Sciatic nerve (tissue), 2 donors: ENCODE data around the gene SLMAP. TPM values are rescaled to one million over a fixed set of nuclear protein-coding genes. Genes with fewer than 3 reads are reported as not detected.
"Not testable (repeated sequence)": the region's sequence is repeated elsewhere in the genome, so short reads cannot be mapped to it uniquely, and the experiment has no call there.

Experiments used
- ATAC-seq: fragments of 200-7000 bp; cut with Tn5 transposase; one replicate; pipeline ENCODE4 v1.9.1; 2020; ENCODE audit warnings: mild to moderate bottlenecking, moderate library complexity
- DNase-seq: peaks from one replicate; pipeline ENCODE4 v3.0.0-alpha.2; 2020; ENCODE audit warnings: low spot score
- intact Hi-C: fragments of 100-400 bp; cut with DNase I; formaldehyde crosslinking; loops from one replicate; pipeline ENCODE4 v1.14.2; 2022
- total RNA-seq: library from RNA; stranded (reverse); fragmentation: NEBNext Ultra II Directional; extraction: Animal tissue kit (Norgen Biotek cat#: 25700); gene quantifications from one replicate; pipeline ENCODE4 v1.2.1, GENCODE V29; 2021
- donor health status: DM: no; HTN: no; CAD: no.
- donor health status: DM: no; HTN: no; CAD: no.

SLMAP gene
- total RNA-seq, 1 donor from 2014 or later: 111 TPM

- intact Hi-C loops: no loop called here
- ATAC-seq (no peak), DNase-seq (no peak)
These were observed 31.9 kb downstream of the SLMAP start for GRCh38 chr3:57787867-57788623.

- intact Hi-C loops: no loop called here
- no peak for DNase-seq
- no peak for ATAC-seq
These were observed 32.5 kb downstream of the SLMAP start for GRCh38 chr3:57788624-57789018.

- no peak for ATAC-seq
- intact Hi-C loops: no loop called here
These were observed 35.1 kb downstream of the SLMAP start for GRCh38 chr3:57791245-57791644.

GRCh38 chr3:57792198-57792597 lies 36.1 kb downstream of the SLMAP start:
- ATAC-seq: no peak
- DNase-seq: no peak
- intact Hi-C loops: no loop called here

More at GRCh38 chr3:57791245-57791644, 35.1 kb downstream of the SLMAP start:
- no peak for DNase-seq

- intact Hi-C loops: no loop called here
- no peak for DNase-seq
These were observed 37.7 kb downstream of the SLMAP start for GRCh38 chr3:57793737-57794187.

GRCh38 chr3:57794501-57794900 lies 38.4 kb downstream of the SLMAP start:
- DNase-seq: no peak
- ATAC-seq: no peak
- intact Hi-C loops: no loop called here

More at GRCh38 chr3:57793737-57794187, 37.7 kb downstream of the SLMAP start:
- ATAC-seq: no peak

- ATAC-seq (no peak), DNase-seq (no peak)
- intact Hi-C loops: no loop called here
These were observed 38.8 kb downstream of the SLMAP start for GRCh38 chr3:57794951-57795350.

GRCh38 chr3:57796261-57796660 lies 40.2 kb downstream of the SLMAP start:
- intact Hi-C loops: no loop called here
- no peak for ATAC-seq
- DNase-seq: no peak

GRCh38 chr3:57797701-57798487 lies 41.8 kb downstream of the SLMAP start:
- ATAC-seq (no peak), DNase-seq (no peak)
- intact Hi-C loops: no loop called here

- intact Hi-C loops: no loop called here
- ATAC-seq (peak; percentile 85), DNase-seq (no peak)
These were observed 47.6 kb downstream of the SLMAP start for GRCh38 chr3:57803647-57804081.

GRCh38 chr3:57805266-57805665 lies 49.2 kb downstream of the SLMAP start:
- no peak for ATAC-seq
- intact Hi-C loops: no loop called here
- DNase-seq: no peak

- DNase-seq (no peak), ATAC-seq (no peak)
- intact Hi-C loops: no loop called here
These were observed 49.6 kb downstream of the SLMAP start for GRCh38 chr3:57805674-57806073.

- intact Hi-C loops, ATAC-seq, DNase-seq: not testable (repeated sequence)
These were observed 50.1 kb downstream of the SLMAP start for GRCh38 chr3:57806195-57806594.

GRCh38 chr3:57808961-57809608 lies 53.0 kb downstream of the SLMAP start:
- intact Hi-C loops: no loop called here
- no peak for ATAC-seq
- DNase-seq: no peak

- intact Hi-C loops: no loop called here
- no peak for ATAC-seq
- DNase-seq: no peak
These were observed 53.5 kb downstream of the SLMAP start for GRCh38 chr3:57809609-57809968.

GRCh38 chr3:57810048-57810447 lies 53.9 kb downstream of the SLMAP start:
- ATAC-seq: no peak
- no peak for DNase-seq
- intact Hi-C loops: no loop called here

- ATAC-seq (no peak), DNase-seq (no peak)
- intact Hi-C loops: no loop called here
These were observed 54.5 kb downstream of the SLMAP start for GRCh38 chr3:57810471-57811137.

- DNase-seq (no peak), ATAC-seq (no peak)
- intact Hi-C loops: no loop called here
These were observed 58.9 kb downstream of the SLMAP start for GRCh38 chr3:57815036-57815435.

- ATAC-seq (no peak), DNase-seq (no peak)
- intact Hi-C loops: no loop called here
These were observed 60.5 kb downstream of the SLMAP start for GRCh38 chr3:57816471-57817095.
